Measurements from ENCODE around the gene RHOBTB3. TPM values are rescaled to one million over a fixed set of nuclear protein-coding genes. Genes with fewer than 3 reads are reported as not detected.
A peak's percentile ranks its signal among the peaks of the same experiment; 100 is the strongest.

The RHOBTB3 gene
- total and polyA plus RNA-seq, 10 of the 15 experiments (the other 5 are each of a cell fraction or from before 2014, with no cell fraction given): 3.6 to 42.8 (median 8.4) TPM

DNA sequence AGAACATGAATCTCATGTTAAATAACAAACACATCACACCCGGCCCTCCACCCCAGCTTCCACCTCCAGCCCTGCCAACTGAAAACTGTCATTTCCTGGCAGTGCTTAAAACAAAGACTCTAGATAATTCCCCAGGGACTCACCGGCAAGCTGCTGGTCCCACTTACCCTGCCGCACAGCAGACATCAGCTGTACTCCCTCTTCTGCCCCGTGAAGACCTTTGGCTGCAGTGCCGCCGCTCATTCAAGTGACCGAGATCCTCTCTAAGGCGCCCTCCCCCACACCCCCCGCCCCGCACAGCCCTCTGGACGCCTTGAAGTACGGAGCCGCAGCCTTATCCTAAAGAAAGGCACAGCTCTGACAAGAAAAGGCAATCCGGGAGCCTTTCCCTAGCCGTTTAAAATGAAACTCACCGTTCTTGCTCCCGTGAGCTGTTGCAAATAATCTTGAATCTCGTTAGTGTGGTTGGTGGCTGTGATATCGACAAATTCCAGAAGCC is 91.0 kb downstream of the RHOBTB3 start (continued):
- TF ChIP-seq, protein P1, sequence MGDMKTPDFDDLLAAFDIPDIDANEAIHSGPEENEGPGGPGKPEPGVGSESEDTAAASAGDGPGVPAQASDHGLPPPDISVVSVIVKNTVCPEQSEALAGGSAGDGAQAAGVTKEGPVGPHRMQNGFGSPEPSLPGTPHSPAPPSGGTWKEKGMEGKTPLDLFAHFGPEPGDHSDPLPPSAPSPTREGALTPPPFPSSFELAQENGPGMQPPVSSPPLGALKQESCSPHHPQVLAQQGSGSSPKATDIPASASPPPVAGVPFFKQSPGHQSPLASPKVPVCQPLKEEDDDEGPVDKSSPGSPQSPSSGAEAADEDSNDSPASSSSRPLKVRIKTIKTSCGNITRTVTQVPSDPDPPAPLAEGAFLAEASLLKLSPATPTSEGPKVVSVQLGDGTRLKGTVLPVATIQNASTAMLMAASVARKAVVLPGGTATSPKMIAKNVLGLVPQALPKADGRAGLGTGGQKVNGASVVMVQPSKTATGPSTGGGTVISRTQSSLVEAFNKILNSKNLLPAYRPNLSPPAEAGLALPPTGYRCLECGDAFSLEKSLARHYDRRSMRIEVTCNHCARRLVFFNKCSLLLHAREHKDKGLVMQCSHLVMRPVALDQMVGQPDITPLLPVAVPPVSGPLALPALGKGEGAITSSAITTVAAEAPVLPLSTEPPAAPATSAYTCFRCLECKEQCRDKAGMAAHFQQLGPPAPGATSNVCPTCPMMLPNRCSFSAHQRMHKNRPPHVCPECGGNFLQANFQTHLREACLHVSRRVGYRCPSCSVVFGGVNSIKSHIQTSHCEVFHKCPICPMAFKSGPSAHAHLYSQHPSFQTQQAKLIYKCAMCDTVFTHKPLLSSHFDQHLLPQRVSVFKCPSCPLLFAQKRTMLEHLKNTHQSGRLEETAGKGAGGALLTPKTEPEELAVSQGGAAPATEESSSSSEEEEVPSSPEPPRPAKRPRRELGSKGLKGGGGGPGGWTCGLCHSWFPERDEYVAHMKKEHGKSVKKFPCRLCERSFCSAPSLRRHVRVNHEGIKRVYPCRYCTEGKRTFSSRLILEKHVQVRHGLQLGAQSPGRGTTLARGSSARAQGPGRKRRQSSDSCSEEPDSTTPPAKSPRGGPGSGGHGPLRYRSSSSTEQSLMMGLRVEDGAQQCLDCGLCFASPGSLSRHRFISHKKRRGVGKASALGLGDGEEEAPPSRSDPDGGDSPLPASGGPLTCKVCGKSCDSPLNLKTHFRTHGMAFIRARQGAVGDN (IDR thresholded peaks at IDR 0.05): no peak
- TF ChIP-seq NKRF (conservative IDR thresholded peaks at IDR 0.05) (no peak), CEBPZ (IDR thresholded peaks at IDR 0.05; ENCODE audit: low read depth, low read length) (no peak), PKNOX1 (IDR thresholded peaks at IDR 0.05) (no peak), NBN (IDR thresholded peaks at IDR 0.05) (peak; percentile 38; the same call in 1 of the 2 replicates), IKZF2 (IDR thresholded peaks at IDR 0.05) (no peak), E4F1 (IDR thresholded peaks at IDR 0.05; ENCODE audit: borderline replicate concordance, partially characterized antibody) (no peak), CHD2 (IDR thresholded peaks at IDR 0.05; ENCODE audit: borderline replicate concordance, low read depth, low read length) (no peak), SREBF1 (IDR thresholded peaks at IDR 0.05; ENCODE audit: low read length) (no peak), TAF1 (IDR thresholded peaks at IDR 0.05; ENCODE audit: borderline replicate concordance, low read depth, low read length) (peak; percentile 48; the same call in 1 of the 2 replicates), WRNIP1 (IDR thresholded peaks at IDR 0.05; ENCODE audit: borderline replicate concordance, low read depth, low read length) (0 out of 2 replicates have a peak, but pooled peaks have one; percentile 23), FOXK2 (IDR thresholded peaks at IDR 0.05) (no peak), STAT3 (IDR thresholded peaks at IDR 0.05; ENCODE audit: low read depth, low read length) (no peak), USF1 (IDR thresholded peaks at IDR 0.05; ENCODE audit: borderline replicate concordance, extremely low read length, insufficient read depth, low read depth, low read length) (no peak), POU2F2 (IDR thresholded peaks at IDR 0.05; ENCODE audit: borderline replicate concordance, low read depth, low read length) (no peak)
